Measurements from ENCODE around the gene RNF112.

The RNF112 gene

GRCh38 chr17:19386051-19386929 is 24.7 kb upstream of the RNF112 start:
- Histone ChIP-seq H3K27ac (ENCODE audit: extremely low read depth, low read depth, low read length) (no peak overlapping the region), H3K36me3 (ENCODE audit: control insufficient read depth in 2 of 2, insufficient read depth in 1 of 2, low read length in 2 of 2) (peaks cover 8 to 41% of the 10 kb centered on the region in 2 experiments), H3K9me3 (ENCODE audit: control insufficient read depth, insufficient read depth, low read depth, low read length) (no peaks in the 10 kb centered on the region), H3K4me3 (ENCODE audit: low read depth, low read length) (no peak overlapping the region), H3K4me1 (ENCODE audit: control insufficient read depth, insufficient read depth, low read length) (peaks cover 17% of the 10 kb centered on the region)
- ChIA-PET CTCF (interaction anchor here (1.2 to 2.0 kb wide), 2 partner anchors 23 to 61 kb away, joined by 3 to 11 read pairs; partner anchors contain the start of gene B9D1), POLR2A (interaction anchor here (0.6 to 5.6 kb wide), 5 partner anchors 8 to 35 kb away, joined by 3 to 57 read pairs (median 3); partner anchors contain the start of genes B9D1 and MAPK7)
- TF ChIP-seq GLIS1 (tag by site-specific recombination; IDR thresholded peaks at IDR 0.05) (no peak), ZSCAN4 (tag by site-specific recombination; IDR thresholded peaks at IDR 0.05) (no peak), ZFHX2 (tag by site-specific recombination; conservative IDR thresholded peaks at IDR 0.05) (peak; percentile 29; the same call in 1 of the 2 replicates), ZBTB6 (tag by site-specific recombination; IDR thresholded peaks at IDR 0.05) (0 out of 2 replicates have a peak, but pooled peaks have one; percentile 18), TRIM28 (IDR thresholded peaks at IDR 0.05; ENCODE audit: borderline replicate concordance, low read length) (no peak), KLF1 (tag by site-specific recombination; IDR thresholded peaks at IDR 0.05) (peak; percentile 85), ZNF155 (tag by site-specific recombination; IDR thresholded peaks at IDR 0.05) (no peak), ZNF473 (tag by site-specific recombination; IDR thresholded peaks at IDR 0.05) (no peak), ZNF549 (tag by site-specific recombination; IDR thresholded peaks at IDR 0.05) (no peak), ZNF26 (tag by site-specific recombination; IDR thresholded peaks at IDR 0.05) (no peak), ZNF37A (tag by site-specific recombination; IDR thresholded peaks at IDR 0.05) (no peak), KLF8 (tag by site-specific recombination; IDR thresholded peaks at IDR 0.05) (no peak), ZNF24 (tag by site-specific recombination; IDR thresholded peaks at IDR 0.05) (0 out of 2 replicates have a peak, but pooled peaks have one; percentile 47), SETDB1 (IDR thresholded peaks at IDR 0.05; ENCODE audit: insufficient read length, low read length) (no peak), ZNF600 (tag by site-specific recombination; IDR thresholded peaks at IDR 0.05) (peak; percentile 46; the same call in 1 of the 2 replicates), ZFP41 (tag by site-specific recombination; IDR thresholded peaks at IDR 0.05; ENCODE audit: borderline replicate concordance) (no peak), ZNF211 (tag by site-specific recombination; IDR thresholded peaks at IDR 0.05; ENCODE audit: low read depth) (no peak), ZNF10 (tag by site-specific recombination; IDR thresholded peaks at IDR 0.05) (no peak), BCL6B (tag by site-specific recombination; IDR thresholded peaks at IDR 0.05) (no peak), INSM2 (tag by site-specific recombination; IDR thresholded peaks at IDR 0.05) (no peak), GLIS2 (tag by site-specific recombination; IDR thresholded peaks at IDR 0.05) (no peak), REPIN1 (tag by site-specific recombination; IDR thresholded peaks at IDR 0.05; ENCODE audit: low read depth) (no peak), ZBTB8A (tag by site-specific recombination; IDR thresholded peaks at IDR 0.05) (no peak), ZNF514 (tag by site-specific recombination; IDR thresholded peaks at IDR 0.05) (no peak), ZNF518A (tag by site-specific recombination; conservative IDR thresholded peaks at IDR 0.05; ENCODE audit: low read depth) (no peak), ZNF776 (tag by site-specific recombination; IDR thresholded peaks at IDR 0.05; ENCODE audit: borderline replicate concordance) (no peak)

Data from HEK293 (cell line).